ENCODE data around the gene VMP1. TPM values are rescaled to one million over a fixed set of nuclear protein-coding genes. Genes with fewer than 3 reads are reported as not detected.

VMP1 gene
- total and polyA plus RNA-seq, 2 of the 4 experiments (the other 2 are of a cell fraction): 89.8 to 197 TPM

DNA sequence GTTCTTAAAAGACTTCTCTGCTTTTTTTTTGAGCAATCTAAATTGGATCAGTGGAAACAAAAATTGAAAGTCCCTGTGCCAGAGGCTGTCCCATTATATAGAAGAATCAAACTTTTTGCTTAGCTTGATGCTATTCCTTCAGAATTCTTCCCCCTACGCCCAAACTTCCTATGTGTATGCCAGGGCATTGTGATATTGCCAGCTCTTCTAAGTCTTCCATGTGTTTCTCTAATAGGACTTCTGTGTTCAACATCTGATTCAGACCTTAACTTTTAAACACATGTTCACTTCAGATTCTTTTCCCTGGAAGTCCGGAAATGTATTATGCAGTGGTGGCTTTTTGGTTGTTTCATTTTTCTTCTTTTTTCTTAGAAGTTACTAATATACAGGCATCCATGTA lies 19.0 kb upstream of the VMP1 start:
- H2AK9ac ChIP-seq (replicated peaks; ENCODE audit: low read depth, low read length, poor library complexity): no peak overlapping the region
- H2BK15ac ChIP-seq (ENCODE audit: low read depth, low read length): no peak overlapping the region
- no peak for ATAC-seq (ENCODE audit: low read depth)
- peaks cover 51% of the 10 kb centered on the region for H3K36me3 ChIP-seq (ENCODE audit: control insufficient read depth, insufficient read depth, low read length)
- H3K9me1 ChIP-seq (ENCODE audit: insufficient read depth, low read length): peaks cover 3% of the 10 kb centered on the region; the same call in 1 of the 2 replicates
- intact Hi-C loops (cut with micrococcal nuclease) (loop anchor here (1.0 kb wide), 1 partner anchor 8 kb away; no protein-coding TSS in a partner anchor), in situ Hi-C loops (cut with MboI; ENCODE audit: low sequenced_read_pairs) (loop anchor here (10.0 kb wide), 1 partner anchor 366 kb away; no protein-coding TSS in a partner anchor), dilution Hi-C loops (cut with HindIII; ENCODE audit: low sequenced_read_pairs, unreplicated experiment) (no loop called here)
- no peak overlapping the region for H3K9ac ChIP-seq (ENCODE audit: low read depth, low read length)
- no peak overlapping the region for H2AK5ac ChIP-seq (ENCODE audit: low read depth, low read length)
- H3K4me3 ChIP-seq (ENCODE audit: insufficient read depth, low read depth, low read length): no peak overlapping the region
- ChIA-PET POLR2A (ENCODE audit: unreplicated experiment) (no interaction called here), CTCF (interaction anchor here (1.4 kb wide), 1 partner anchor 8 kb away, joined by 3 read pairs; no protein-coding TSS in a partner anchor)
- H3K4me1 ChIP-seq (ENCODE audit: control insufficient read depth, insufficient read depth, low read length): no peaks in the 10 kb centered on the region; the same call in 1 of the 2 replicates
- no peak overlapping the region for H3K56ac ChIP-seq (ENCODE audit: extremely low read depth, insufficient read depth, low read length)
- H3K23ac ChIP-seq (ENCODE audit: low read depth, low read length): no peak overlapping the region
- H3K79me1 ChIP-seq (ENCODE audit: low read depth in 1 of 2, low read length in 2 of 2): peaks cover 21 to 49% of the 10 kb centered on the region in 2 experiments
- no peak overlapping the region for H3K18ac ChIP-seq (ENCODE audit: low read depth, low read length)
- H2BK120ac ChIP-seq (ENCODE audit: low read depth, low read length): no peak overlapping the region
- no peak overlapping the region for H2BK20ac ChIP-seq (ENCODE audit: low read depth, low read length)
- H3K27ac ChIP-seq (ENCODE audit: insufficient read depth, low read length): no peak overlapping the region
- H2BK5ac ChIP-seq (ENCODE audit: low read depth, low read length, poor library complexity, severe bottlenecking): no peak overlapping the region
- TF ChIP-seq POLR2A (IDR thresholded peaks at IDR 0.05; ENCODE audit: low read depth, low read length) (no peak), CHD1 (IDR thresholded peaks at IDR 0.05; ENCODE audit: low read depth, low read length) (no peak), RAD21 (IDR thresholded peaks at IDR 0.05; ENCODE audit: low read length) (no peak), NFE2L2 (IDR thresholded peaks at IDR 0.05; ENCODE audit: low read depth, low read length) (no peak), MAFK (IDR thresholded peaks at IDR 0.05; ENCODE audit: low read depth, low read length) (no peak), MXI1 (IDR thresholded peaks at IDR 0.05; ENCODE audit: borderline replicate concordance, low read depth, low read length) (no peak)
- TF ChIP-seq, protein P1, sequence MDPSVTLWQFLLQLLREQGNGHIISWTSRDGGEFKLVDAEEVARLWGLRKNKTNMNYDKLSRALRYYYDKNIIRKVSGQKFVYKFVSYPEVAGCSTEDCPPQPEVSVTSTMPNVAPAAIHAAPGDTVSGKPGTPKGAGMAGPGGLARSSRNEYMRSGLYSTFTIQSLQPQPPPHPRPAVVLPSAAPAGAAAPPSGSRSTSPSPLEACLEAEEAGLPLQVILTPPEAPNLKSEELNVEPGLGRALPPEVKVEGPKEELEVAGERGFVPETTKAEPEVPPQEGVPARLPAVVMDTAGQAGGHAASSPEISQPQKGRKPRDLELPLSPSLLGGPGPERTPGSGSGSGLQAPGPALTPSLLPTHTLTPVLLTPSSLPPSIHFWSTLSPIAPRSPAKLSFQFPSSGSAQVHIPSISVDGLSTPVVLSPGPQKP (IDR thresholded peaks at IDR 0.05; ENCODE audit: borderline replicate concordance, low read depth, low read length): no peak
- H4K5ac ChIP-seq (ENCODE audit: low read depth, low read length): no peak overlapping the region
- no peak overlapping the region for H3K4me2 ChIP-seq (ENCODE audit: low read depth, low read length)
- H4K20me1 ChIP-seq (ENCODE audit: insufficient read depth, low read length): peaks cover 3% of the 10 kb centered on the region
- whole genome bisulfite sequencing, 2 experiments (ENCODE audit: extremely low coverage in 2 of 2, insufficient read length in 1 of 2): no CpG with 5 or more reads among the region's 2 CpGs
- no peaks in the 10 kb centered on the region for H3K27me3 ChIP-seq (ENCODE audit: control insufficient read depth, insufficient read depth, low read length)
- H4K8ac ChIP-seq (ENCODE audit: low read depth in 2 of 2, low read length in 2 of 2): no peak overlapping the region
- no peaks in the 10 kb centered on the region for H3K9me3 ChIP-seq (ENCODE audit: control insufficient read depth, insufficient read depth, low read length)
- H2AFZ ChIP-seq (replicated peaks; ENCODE audit: low read length, poor library complexity): no peak overlapping the region
- no peak overlapping the region for H3K4ac ChIP-seq (ENCODE audit: low read depth, low read length)
- H3K14ac ChIP-seq (replicated peaks; ENCODE audit: low read depth, low read length): no peak overlapping the region
- no peak overlapping the region for H4K91ac ChIP-seq (ENCODE audit: insufficient read depth, low read depth, low read length)
- BruUV-seq (replicated peaks): no TSS peak
- DNase-seq: no peak

All from IMR-90 (cell line).